ENCODE measurements around the gene AK3. TPM values are rescaled to one million over a fixed set of nuclear protein-coding genes. Genes with fewer than 3 reads are reported as not detected.
"Not testable (repeated sequence)": the region's sequence is repeated elsewhere in the genome, so short reads cannot be mapped to it uniquely, and the experiment has no call there.

The AK3 gene
- total RNA-seq, 2 experiments from 2014 or later = 19.9 to 20.9 TPM

DNA sequence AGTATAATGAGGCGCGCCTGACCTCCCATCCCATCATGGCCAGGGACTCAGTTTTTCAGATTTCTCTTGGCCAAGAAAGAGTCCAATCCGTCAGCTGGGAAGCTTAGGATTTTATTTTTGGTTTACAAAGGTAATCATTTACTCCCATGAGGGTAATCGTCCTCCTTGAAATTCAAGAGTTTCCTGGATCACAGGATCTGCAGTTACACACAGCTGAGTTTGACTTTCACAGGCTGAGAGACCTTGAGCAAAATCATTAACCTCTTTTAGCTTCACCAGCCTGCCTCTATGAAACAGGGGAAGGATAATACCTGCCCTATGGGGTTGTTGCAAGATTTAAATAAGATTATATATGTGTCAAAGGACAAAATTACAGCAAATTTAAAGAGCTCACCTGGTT lies 15.4 kb upstream of the AK3 start:
- no peaks in the 10 kb centered on the region for H3K27me3 Mint-ChIP-seq
- no peak overlapping the region for H3K4me3 Mint-ChIP-seq
- Histone ChIP-seq H3K27me3 (ENCODE audit: control insufficient read depth in 1 of 2, insufficient read depth in 2 of 2, low read length in 2 of 2) (no peaks in the 10 kb centered on the region), H3K36me3 (ENCODE audit: insufficient read depth, low read length) (no peaks in the 10 kb centered on the region), H3K27ac (ENCODE audit: low read depth in 1 of 2, low read length in 2 of 2) (no peak overlapping the region), H3K4me3 (ENCODE audit: low read length) (no peak overlapping the region), H3K4me1 (ENCODE audit: insufficient read depth, low read length) (peaks cover 9% of the 10 kb centered on the region), H3K9me3 (ENCODE audit: control insufficient read depth in 1 of 2, insufficient read depth in 1 of 2, low read length in 2 of 2) (no peaks in the 10 kb centered on the region)
- H3K4me1 Mint-ChIP-seq (ENCODE audit: low read depth) = peaks cover 4% of the 10 kb centered on the region
- intact Hi-C loops (cut with DNase I, micrococcal nuclease) = no loop called here
- H3K36me3 Mint-ChIP-seq (ENCODE audit: low read depth) = no peaks in the 10 kb centered on the region
- H3K27ac Mint-ChIP-seq = no peak overlapping the region
- ChIA-PET CTCF (no interaction called here), POLR2A (interaction anchor here (0.6 kb wide), 1 partner anchor 145 kb away, joined by 4 read pairs; no protein-coding TSS in a partner anchor)
- no peak for TF ChIP-seq CTCF (IDR thresholded peaks at IDR 0.05)
- ATAC-seq (ENCODE audit: poor library complexity) = no peak
- DNase-seq = no peak
- H3K9me3 Mint-ChIP-seq = no peaks in the 10 kb centered on the region

DNA sequence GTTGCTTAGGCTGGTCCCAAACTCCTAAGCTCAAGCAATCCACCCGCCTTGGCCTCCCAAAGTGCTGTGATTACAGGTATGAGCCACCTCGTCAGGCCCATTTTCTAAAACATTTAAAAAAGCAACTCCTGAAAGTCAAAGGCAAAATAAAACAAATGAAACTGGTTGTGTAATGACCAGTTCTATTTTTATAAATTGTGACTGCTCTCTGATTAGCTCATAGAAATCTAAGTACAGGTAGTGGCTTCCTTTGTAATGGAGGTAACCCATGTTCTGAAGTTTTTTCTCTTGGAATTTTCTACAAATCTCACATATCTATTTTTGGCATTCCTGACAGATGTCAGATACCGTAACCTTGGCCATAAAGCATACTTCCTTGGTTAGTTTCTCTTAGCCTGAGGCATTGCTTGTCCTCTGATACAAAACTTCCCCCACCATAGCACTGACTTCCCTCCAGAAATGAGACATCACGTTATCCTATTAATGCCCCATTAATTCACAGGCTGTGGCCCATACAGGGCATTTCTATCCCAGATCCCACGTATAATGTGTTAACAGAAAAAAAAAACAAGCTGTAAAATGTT lies 14.1 kb upstream of the AK3 start:
- CTCF ChIA-PET = interaction anchor here (0.6 kb wide), 1 partner anchor 62 kb away, joined by 4 read pairs; no protein-coding TSS in a partner anchor
- H3K27ac Mint-ChIP-seq = no peak overlapping the region
- intact Hi-C loops (cut with DNase I, micrococcal nuclease) = no loop called here
- H3K4me1 ChIP-seq (ENCODE audit: insufficient read depth, low read length) = peaks cover 9% of the 10 kb centered on the region
- H3K27me3 ChIP-seq (ENCODE audit: control insufficient read depth in 1 of 2, insufficient read depth in 2 of 2, low read length in 2 of 2) = no peaks in the 10 kb centered on the region
- TF ChIP-seq CTCF (IDR thresholded peaks at IDR 0.05) = no peak
- no peak overlapping the region for H3K4me3 Mint-ChIP-seq
- H3K36me3 Mint-ChIP-seq (ENCODE audit: low read depth) = no peaks in the 10 kb centered on the region
- ATAC-seq (ENCODE audit: poor library complexity) (no peak), DNase-seq (no peak)
- H3K9me3 ChIP-seq (ENCODE audit: control insufficient read depth in 1 of 2, insufficient read depth in 1 of 2, low read length in 2 of 2) = no peaks in the 10 kb centered on the region
- POLR2A ChIA-PET = no interaction called here
- no peaks in the 10 kb centered on the region for H3K36me3 ChIP-seq (ENCODE audit: insufficient read depth, low read length)
- H3K27me3 Mint-ChIP-seq = no peaks in the 10 kb centered on the region
- no peak overlapping the region for H3K27ac ChIP-seq (ENCODE audit: low read depth in 1 of 2, low read length in 2 of 2)
- peaks cover 4% of the 10 kb centered on the region for H3K4me1 Mint-ChIP-seq (ENCODE audit: low read depth)
- H3K9me3 Mint-ChIP-seq = no peaks in the 10 kb centered on the region
- H3K4me3 ChIP-seq (ENCODE audit: low read length) = no peak overlapping the region

DNA sequence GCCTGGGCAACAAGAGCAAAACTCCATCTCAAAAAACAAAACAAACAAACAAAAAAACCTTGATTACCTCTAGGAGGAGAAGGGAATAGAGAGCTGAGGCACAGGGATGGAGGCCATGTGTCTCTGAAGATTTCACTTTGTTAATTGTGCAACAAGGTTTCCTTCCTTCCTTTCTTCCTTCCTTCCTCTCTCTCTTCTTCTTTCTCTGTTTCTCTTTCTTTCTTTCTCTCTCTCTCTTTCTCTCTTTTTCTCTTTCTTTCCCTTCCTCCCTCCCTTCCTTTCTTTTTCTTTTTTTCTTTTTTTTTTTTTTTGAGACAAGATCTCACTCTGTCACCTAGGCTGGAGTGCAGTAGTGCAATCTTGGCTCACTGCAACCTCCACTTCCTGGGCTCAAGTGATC lies 13.5 kb upstream of the AK3 start:
- H3K4me3 Mint-ChIP-seq; H3K27ac ChIP-seq (ENCODE audit: low read depth in 1 of 2, low read length in 2 of 2); H3K4me1 ChIP-seq (ENCODE audit: insufficient read depth, low read length); H3K27me3 Mint-ChIP-seq; H3K36me3 ChIP-seq (ENCODE audit: insufficient read depth, low read length); H3K4me1 Mint-ChIP-seq (ENCODE audit: low read depth); H3K4me3 ChIP-seq (ENCODE audit: low read length); ATAC-seq (ENCODE audit: poor library complexity); POLR2A ChIA-PET; H3K27ac Mint-ChIP-seq; H3K27me3 ChIP-seq (ENCODE audit: control insufficient read depth in 1 of 2, insufficient read depth in 2 of 2, low read length in 2 of 2); H3K9me3 Mint-ChIP-seq; DNase-seq; intact Hi-C loops (cut with DNase I, micrococcal nuclease); H3K9me3 ChIP-seq (ENCODE audit: control insufficient read depth in 1 of 2, insufficient read depth in 1 of 2, low read length in 2 of 2); H3K36me3 Mint-ChIP-seq (ENCODE audit: low read depth): not testable (repeated sequence)
- CTCF ChIA-PET = interaction anchor here (0.6 kb wide), 1 partner anchor 63 kb away, joined by 4 read pairs; no protein-coding TSS in a partner anchor

Data from CD4-positive, alpha-beta T cell (primary cell).